Colonic mucosa (tissue), 4 donors: ENCODE results near the gene DYSF. TPM values are rescaled to one million over a fixed set of nuclear protein-coding genes. Genes with fewer than 3 reads are reported as not detected.

ENCODE experiments used
- DNase-seq: peaks from one replicate; pipeline ENCODE4 v3.0.0-alpha.2; 2020
- H3K27ac ChIP-seq: fragments of 200-600 bp; one replicate; pipeline ENCODE4 v1.8.0; 2021
- H3K27me3 ChIP-seq: fragments of 200-600 bp; one replicate; pipeline ENCODE4 v1.8.0; 2021
- H3K36me3 ChIP-seq: fragments of 200-600 bp; one replicate; pipeline ENCODE4 v1.8.0; 2021
- H3K4me1 ChIP-seq: fragments of 200-600 bp; one replicate; pipeline ENCODE4 v1.8.0; 2021; ENCODE audit warnings: mild to moderate bottlenecking
- H3K4me3 ChIP-seq: fragments of 200-600 bp; one replicate; pipeline ENCODE4 v1.8.0; 2021
- H3K9ac ChIP-seq, 2 donors: one replicate each; pipeline ENCODE4 v1.7.0; 2013; ENCODE audit warnings: control low read depth in 2 of 2, low read depth in 2 of 2, low read length in 2 of 2
- H3K9me3 ChIP-seq: fragments of 200-600 bp; one replicate; pipeline ENCODE4 v1.8.0; 2021
- CTCF ChIP-seq: fragments of 200-600 bp; IDR thresholded peaks from one replicate; pipeline ENCODE4 v1.8.0; 2022; ENCODE audit warnings: antibody characterized with exemption, mild to moderate bottlenecking
- intact Hi-C: fragments of 100-400 bp; cut with DNase I; formaldehyde crosslinking; loops from one replicate; pipeline ENCODE4 v1.14.1; 2022
- total RNA-seq, 2 donors: library from RNA; stranded (reverse); fragmentation: NEBNext Ultra II Directional in 1 of 2; extraction: Animal tissue kit (Norgen Biotek cat#: 25700) in 1 of 2; gene quantifications; one replicate each; pipeline ENCODE4 v1.2.1, GENCODE V29; 2021
- donor health status: healthy.
- donor health status: DM: no; HTN: no; CAD: no.
- donor health status: DM: no; HTN: no; CAD: no.

Gene DYSF
- total RNA-seq, 2 donors from 2014 or later = 2.4 to 7.5 TPM

- intact Hi-C loops = no loop called here
- Histone ChIP-seq H3K27me3 (no peaks in the 10 kb centered on the region), H3K9ac (no peak overlapping the region), H3K27ac (no peak overlapping the region), H3K36me3 (no peaks in the 10 kb centered on the region), H3K9me3 (no peaks in the 10 kb centered on the region), H3K4me3 (no peak overlapping the region), H3K4me1 (no peaks in the 10 kb centered on the region)
- TF ChIP-seq CTCF = no peak
- no peak for DNase-seq
Measured at GRCh38 chr2:71688530-71688929, 235.2 kb downstream of the DYSF start.

- TF ChIP-seq CTCF = no peak
- H3K9ac ChIP-seq = no peak overlapping the region
- H3K27me3 ChIP-seq = no peaks in the 10 kb centered on the region
- intact Hi-C loops = no loop called here
- no peaks in the 10 kb centered on the region for H3K4me1 ChIP-seq
- no peak overlapping the region for H3K27ac ChIP-seq
- H3K9me3 ChIP-seq = no peaks in the 10 kb centered on the region
- H3K36me3 ChIP-seq = no peaks in the 10 kb centered on the region
- no peak overlapping the region for H3K4me3 ChIP-seq
- no peak for DNase-seq
Measured at GRCh38 chr2:71689393-71689792, 236.0 kb downstream of the DYSF start.

- Histone ChIP-seq H3K9ac (no peak overlapping the region), H3K36me3 (no peaks in the 10 kb centered on the region), H3K9me3 (no peaks in the 10 kb centered on the region), H3K4me1 (no peaks in the 10 kb centered on the region), H3K4me3 (no peak overlapping the region), H3K27me3 (no peaks in the 10 kb centered on the region), H3K27ac (no peak overlapping the region)
- intact Hi-C loops = no loop called here
- DNase-seq = no peak
- TF ChIP-seq CTCF = no peak
Measured at GRCh38 chr2:71689968-71690834, 236.8 kb downstream of the DYSF start.

GRCh38 chr2:71690876-71691475 lies 237.6 kb downstream of the DYSF start:
- Histone ChIP-seq H3K36me3 (no peaks in the 10 kb centered on the region), H3K4me1 (no peaks in the 10 kb centered on the region), H3K27ac (no peak overlapping the region), H3K4me3 (no peak overlapping the region), H3K27me3 (no peaks in the 10 kb centered on the region), H3K9me3 (no peaks in the 10 kb centered on the region), H3K9ac (no peak overlapping the region)
- intact Hi-C loops = no loop called here
- no peak for TF ChIP-seq CTCF
- no peak for DNase-seq

- no peak for DNase-seq
- TF ChIP-seq CTCF = no peak
- intact Hi-C loops = no loop called here
- no peaks in the 10 kb centered on the region for H3K4me1 ChIP-seq
- no peaks in the 10 kb centered on the region for H3K27me3 ChIP-seq
- H3K4me3 ChIP-seq = no peak overlapping the region
- no peaks in the 10 kb centered on the region for H3K9me3 ChIP-seq
- no peak overlapping the region for H3K9ac ChIP-seq
- H3K36me3 ChIP-seq = no peaks in the 10 kb centered on the region
- H3K27ac ChIP-seq = no peak overlapping the region
Measured at GRCh38 chr2:71691747-71692441, 238.5 kb downstream of the DYSF start.
